GM12874 (cell line): ENCODE results near the gene VWA3A.

ENCODE experiments used
- TF ChIP-seq, protein P1 (sequence below): IDR thresholded peaks from 2 replicates; pipeline ENCODE4 v1.5.1; 2011; ENCODE audit warnings: low read depth, mild to moderate bottlenecking, control low read depth, low read length, moderate library complexity; ENCODE audit not compliant: insufficient read depth

VWA3A gene

GRCh38 chr16:22190776-22191531, 98.6 kb downstream of the VWA3A start:
- TF ChIP-seq, protein P1, sequence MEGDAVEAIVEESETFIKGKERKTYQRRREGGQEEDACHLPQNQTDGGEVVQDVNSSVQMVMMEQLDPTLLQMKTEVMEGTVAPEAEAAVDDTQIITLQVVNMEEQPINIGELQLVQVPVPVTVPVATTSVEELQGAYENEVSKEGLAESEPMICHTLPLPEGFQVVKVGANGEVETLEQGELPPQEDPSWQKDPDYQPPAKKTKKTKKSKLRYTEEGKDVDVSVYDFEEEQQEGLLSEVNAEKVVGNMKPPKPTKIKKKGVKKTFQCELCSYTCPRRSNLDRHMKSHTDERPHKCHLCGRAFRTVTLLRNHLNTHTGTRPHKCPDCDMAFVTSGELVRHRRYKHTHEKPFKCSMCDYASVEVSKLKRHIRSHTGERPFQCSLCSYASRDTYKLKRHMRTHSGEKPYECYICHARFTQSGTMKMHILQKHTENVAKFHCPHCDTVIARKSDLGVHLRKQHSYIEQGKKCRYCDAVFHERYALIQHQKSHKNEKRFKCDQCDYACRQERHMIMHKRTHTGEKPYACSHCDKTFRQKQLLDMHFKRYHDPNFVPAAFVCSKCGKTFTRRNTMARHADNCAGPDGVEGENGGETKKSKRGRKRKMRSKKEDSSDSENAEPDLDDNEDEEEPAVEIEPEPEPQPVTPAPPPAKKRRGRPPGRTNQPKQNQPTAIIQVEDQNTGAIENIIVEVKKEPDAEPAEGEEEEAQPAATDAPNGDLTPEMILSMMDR, result no peak

GRCh38 chr16:22191532-22192260, 99.4 kb downstream of the VWA3A start:
- TF ChIP-seq, protein P1, result no peak

DNA sequence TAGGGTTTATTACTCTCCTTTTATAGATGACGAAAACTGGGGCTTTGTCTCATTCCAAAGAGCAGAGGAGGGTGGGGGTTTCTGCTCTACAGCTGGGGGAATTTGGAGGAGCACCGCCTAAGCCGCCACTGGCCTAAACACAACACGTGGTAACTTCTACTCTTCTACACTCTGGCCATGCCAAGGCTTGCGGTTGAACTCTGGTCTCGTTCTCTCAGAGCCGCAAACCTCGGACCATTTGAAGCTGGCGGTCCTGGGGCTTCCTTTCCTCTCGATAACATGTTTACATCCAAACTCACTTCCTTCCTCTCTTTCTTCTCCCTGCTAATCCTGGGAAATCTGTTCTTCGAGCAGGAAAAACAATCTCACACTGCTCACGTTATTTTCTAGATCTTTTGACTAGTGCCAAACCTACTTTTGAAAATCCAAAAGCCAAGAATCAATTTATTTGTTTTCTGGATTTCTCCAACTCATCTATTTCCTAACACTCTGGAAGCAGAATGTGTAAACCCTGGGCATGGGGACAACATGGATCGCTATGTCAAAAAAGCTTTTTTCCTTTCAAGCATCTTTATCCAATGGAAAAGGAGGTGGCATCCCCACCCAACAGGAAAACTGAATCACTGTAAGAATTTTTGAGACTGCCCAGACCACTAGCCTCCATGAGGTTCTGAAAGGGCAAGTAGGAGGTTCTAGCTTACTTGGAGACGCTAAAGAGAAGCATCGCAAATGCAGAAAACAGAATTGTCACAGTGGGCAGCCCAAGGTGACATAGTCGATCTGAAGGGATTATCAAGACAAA, 100.1 kb downstream of the VWA3A start:
- TF ChIP-seq, protein P1, result no peak

DNA sequence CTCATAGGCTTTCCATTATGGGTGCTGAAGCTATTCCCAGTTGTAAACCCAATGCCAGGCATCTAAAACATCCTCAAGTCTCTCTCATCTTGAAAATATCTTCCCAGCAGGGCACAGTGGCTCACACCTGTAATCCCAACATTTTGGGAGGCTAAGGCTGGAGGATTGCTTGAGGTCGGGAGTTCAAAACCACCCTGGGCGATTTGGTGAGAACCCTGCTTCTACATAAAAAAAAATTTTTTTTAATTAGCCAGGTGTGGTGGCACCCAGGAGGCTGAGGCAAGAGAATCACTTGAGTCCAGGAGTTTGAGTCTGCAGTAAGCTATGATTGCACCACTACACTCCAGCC, 100.7 kb downstream of the VWA3A start:
- TF ChIP-seq, protein P1, result no peak

- TF ChIP-seq, protein P1, result no peak
Observed at GRCh38 chr16:22194707-22195444, 102.5 kb downstream of the VWA3A start.

GRCh38 chr16:22195445-22195694, 103.0 kb downstream of the VWA3A start:
- TF ChIP-seq, protein P1, result no peak
